ENCODE data around the gene SFXN5. TPM values are rescaled to one million over a fixed set of nuclear protein-coding genes. Genes with fewer than 3 reads are reported as not detected.
A peak's percentile ranks its signal among the peaks of the same experiment; 100 is the strongest.

Gene SFXN5
- total RNA-seq, 1 experiment from 2014 or later, result 15.2 TPM

DNA sequence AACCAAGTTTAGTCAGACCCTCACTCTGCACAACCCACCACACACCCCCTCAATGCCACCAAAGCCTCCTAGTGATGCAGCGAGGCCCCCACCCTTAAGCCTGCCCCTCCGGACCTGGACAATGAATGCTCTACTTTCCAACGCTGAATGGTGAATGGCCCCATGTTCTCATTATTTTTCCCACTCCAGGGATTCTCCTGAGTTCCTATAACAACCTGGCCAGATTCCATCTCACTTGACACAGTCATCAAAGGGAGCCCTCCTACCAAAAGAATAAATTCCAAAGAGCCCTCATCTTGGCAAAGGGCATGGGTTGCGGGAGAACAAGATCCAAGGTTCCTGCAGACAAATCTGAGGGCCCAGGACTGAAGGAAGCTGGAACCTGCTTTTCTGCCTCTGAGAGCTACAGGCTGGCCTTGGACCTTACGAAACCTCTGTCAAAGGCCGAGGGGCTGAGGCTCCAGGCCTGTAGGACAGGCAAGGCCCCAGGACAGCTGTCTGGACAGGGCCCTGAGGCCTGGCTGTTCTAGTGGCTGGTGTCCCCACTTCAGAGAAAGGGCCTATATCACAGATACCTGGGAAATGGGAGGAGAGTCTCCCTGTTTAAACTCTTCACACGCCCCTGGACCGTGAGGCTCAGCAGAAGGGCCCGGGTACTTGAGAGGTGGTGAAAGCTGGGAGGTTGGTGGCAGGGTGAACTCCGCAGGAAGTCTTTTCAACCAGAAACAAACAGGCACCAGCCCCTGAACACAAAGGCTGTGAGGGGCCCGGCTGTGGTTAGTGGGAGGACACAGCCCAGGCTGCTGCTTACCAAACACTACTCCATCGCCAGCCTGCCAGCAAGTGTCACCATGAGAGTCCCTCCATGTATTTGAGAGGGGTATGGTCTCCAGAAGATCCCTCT is 27.3 kb downstream of the SFXN5 start:
- H3K27me3 ChIP-seq (ENCODE audit: insufficient read depth, low read depth), result no peaks in the 10 kb centered on the region
- no peak overlapping the region for H2AFZ ChIP-seq
- H3K79me2 ChIP-seq (ENCODE audit: low read depth), result no peaks in the 10 kb centered on the region
- H3K4me3 ChIP-seq, result no peak overlapping the region
- no peaks in the 10 kb centered on the region for H3K4me1 ChIP-seq (replicated peaks; ENCODE audit: insufficient read depth)
- ChIA-PET POLR2A (ENCODE audit: unreplicated experiment) (no interaction called here), CTCF (no interaction called here)
- H3K9me3 ChIP-seq (ENCODE audit: insufficient read depth, low read depth), result no peaks in the 10 kb centered on the region
- H3K9me2 ChIP-seq (ENCODE audit: insufficient read depth), result no peaks in the 10 kb centered on the region
- H3K4me2 ChIP-seq, result no peak overlapping the region
- H3F3A ChIP-seq (ENCODE audit: insufficient read depth, low read depth), result no peaks in the 10 kb centered on the region
- no TSS peak for BruUV-seq (replicated peaks)
- intact Hi-C loops (cut with micrococcal nuclease; ENCODE audit: unreplicated experiment), result no loop called here
- no peak for TF ChIP-seq CTCF (conservative IDR thresholded peaks at IDR 0.05)
- TF ChIP-seq EZH2 (IDR thresholded peaks at IDR 0.05; ENCODE audit: low read depth), result no peak
- no peaks in the 10 kb centered on the region; the same call in 1 of the 2 replicates for H4K20me1 ChIP-seq (ENCODE audit: insufficient read depth)
- H3K27ac ChIP-seq, result no peak overlapping the region
- no peak for DNase-seq
- H3K36me3 ChIP-seq (ENCODE audit: low read depth), result no peaks in the 10 kb centered on the region

DNA sequence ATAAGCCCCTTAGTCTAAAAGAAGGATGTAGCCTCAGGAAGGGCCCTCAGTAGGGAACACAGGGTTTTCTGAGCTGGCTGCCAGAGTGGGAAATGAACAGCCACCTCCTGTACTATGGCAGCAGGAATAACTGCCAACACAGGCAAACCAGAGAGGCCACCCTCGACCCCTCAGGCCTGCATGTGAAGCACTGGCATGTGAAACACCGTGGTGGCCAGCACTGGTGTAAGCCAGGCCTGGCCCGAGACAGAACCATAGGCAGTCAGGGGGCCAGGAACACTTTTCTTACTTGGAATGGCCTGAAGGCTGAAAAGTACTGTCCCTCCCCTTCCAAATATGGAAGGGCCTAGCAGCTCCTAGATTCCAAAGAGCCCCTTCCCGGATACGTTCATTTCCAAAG is 28.2 kb downstream of the SFXN5 start:
- BruUV-seq (replicated peaks), result no TSS peak

GRCh38 chr2:73037947-73038585 is 33.4 kb downstream of the SFXN5 start:
- Histone ChIP-seq H3K9me2 (ENCODE audit: insufficient read depth) (no peaks in the 10 kb centered on the region), H3K9me3 (ENCODE audit: insufficient read depth, low read depth) (no peaks in the 10 kb centered on the region), H3K36me3 (ENCODE audit: low read depth) (no peaks in the 10 kb centered on the region), H3K27ac (no peak overlapping the region), H3K4me2 (no peak overlapping the region), H4K20me1 (ENCODE audit: insufficient read depth) (no peaks in the 10 kb centered on the region), H3K4me1 (replicated peaks; ENCODE audit: insufficient read depth) (no peaks in the 10 kb centered on the region), H3F3A (ENCODE audit: insufficient read depth, low read depth) (no peaks in the 10 kb centered on the region), H2AFZ (no peak overlapping the region), H3K79me2 (ENCODE audit: low read depth) (no peaks in the 10 kb centered on the region), H3K27me3 (ENCODE audit: insufficient read depth, low read depth) (no peaks in the 10 kb centered on the region), H3K4me3 (no peak overlapping the region)
- peak in 1 of 2 experiments; percentile 49 for DNase-seq
- no peak for TF ChIP-seq EZH2 (IDR thresholded peaks at IDR 0.05; ENCODE audit: low read depth)
- TF ChIP-seq CTCF (conservative IDR thresholded peaks at IDR 0.05), result no peak
- ChIA-PET POLR2A (ENCODE audit: unreplicated experiment) (no interaction called here), CTCF (no interaction called here)
- BruUV-seq (replicated peaks), result no TSS peak
- intact Hi-C loops (cut with micrococcal nuclease; ENCODE audit: unreplicated experiment), result no loop called here

More for the DNA sequence above, 28.2 kb downstream of the SFXN5 start:
- no peak overlapping the region for H3K4me2 ChIP-seq
- no peak overlapping the region for H3K4me3 ChIP-seq
- no peaks in the 10 kb centered on the region; the same call in 1 of the 2 replicates for H4K20me1 ChIP-seq (ENCODE audit: insufficient read depth)
- no peak for DNase-seq
- H3K79me2 ChIP-seq (ENCODE audit: low read depth), result no peaks in the 10 kb centered on the region
- H3K4me1 ChIP-seq (replicated peaks; ENCODE audit: insufficient read depth), result no peaks in the 10 kb centered on the region
- H3K9me2 ChIP-seq (ENCODE audit: insufficient read depth), result no peaks in the 10 kb centered on the region
- POLR2A ChIA-PET (ENCODE audit: unreplicated experiment), result interaction anchor here (0.5 kb wide), 1 partner anchor 30 kb away, joined by 3 read pairs; no protein-coding TSS in a partner anchor
- H3K36me3 ChIP-seq (ENCODE audit: low read depth), result no peaks in the 10 kb centered on the region
- CTCF ChIA-PET, result no interaction called here
- no peaks in the 10 kb centered on the region for H3K9me3 ChIP-seq (ENCODE audit: insufficient read depth, low read depth)
- no peaks in the 10 kb centered on the region for H3K27me3 ChIP-seq (ENCODE audit: insufficient read depth, low read depth)
- intact Hi-C loops (cut with micrococcal nuclease; ENCODE audit: unreplicated experiment), result no loop called here
- TF ChIP-seq CTCF (conservative IDR thresholded peaks at IDR 0.05), result no peak
- no peak for TF ChIP-seq EZH2 (IDR thresholded peaks at IDR 0.05; ENCODE audit: low read depth)
- no peak overlapping the region for H3K27ac ChIP-seq
- no peaks in the 10 kb centered on the region for H3F3A ChIP-seq (ENCODE audit: insufficient read depth, low read depth)
- H2AFZ ChIP-seq, result no peak overlapping the region

Data from PC-9 (cell line).